KMS-11 (cell line): ENCODE results near the gene ITGA11.

Experiments
- H2AFZ ChIP-seq: fragments of 200-600 bp; sonication (generic); 2 replicates; pipeline ENCODE4 v1.6.1; 2016; ENCODE audit warnings: antibody characterized with exemption, mixed run types, low read depth
- H3K27ac ChIP-seq: fragments of 200-600 bp; sonication (generic); 2 replicates; pipeline ENCODE4 v1.6.1; 2016; ENCODE audit warnings: mild to moderate bottlenecking, mixed run types
- H3K27me3 ChIP-seq: fragments of 200-600 bp; sonication (generic); 2 replicates; pipeline ENCODE4 v1.6.1; 2017; ENCODE audit warnings: mild to moderate bottlenecking, low read depth, mixed run types, moderate library complexity; ENCODE audit not compliant: insufficient read depth
- H3K36me3 ChIP-seq: fragments of 200-600 bp; sonication (generic); 2 replicates; pipeline ENCODE4 v1.6.1; 2017; ENCODE audit warnings: mild to moderate bottlenecking, mixed run types; ENCODE audit not compliant: insufficient read depth
- H3K4me1 ChIP-seq: fragments of 200-600 bp; sonication (generic); 2 replicates; pipeline ENCODE4 v1.6.1; 2016; ENCODE audit warnings: mild to moderate bottlenecking, low read depth, mixed run types; ENCODE audit not compliant: poor library complexity, severe bottlenecking
- H3K4me2 ChIP-seq: fragments of 200-600 bp; sonication (generic); 2 replicates; pipeline ENCODE4 v1.7.0; 2016; ENCODE audit warnings: mild to moderate bottlenecking, mixed run types
- H3K4me3 ChIP-seq: fragments of 200-600 bp; sonication (generic); IDR thresholded peaks from 2 replicates; pipeline ENCODE4 v1.6.1; 2017; ENCODE audit warnings: low read depth, low read length, mixed read lengths; ENCODE audit not compliant: insufficient read depth
- H3K79me2 ChIP-seq: fragments of 200-600 bp; sonication (generic); 2 replicates; pipeline ENCODE4 v1.6.1; 2016; ENCODE audit warnings: low read depth, mixed run types; ENCODE audit not compliant: insufficient read depth
- H3K9ac ChIP-seq: fragments of 200-600 bp; sonication (generic); 2 replicates; pipeline ENCODE4 v1.6.1; 2016; ENCODE audit warnings: mild to moderate bottlenecking, mixed run types
- H4K20me1 ChIP-seq: fragments of 200-600 bp; sonication (generic); 2 replicates; pipeline ENCODE4 v1.6.1; 2016; ENCODE audit warnings: mild to moderate bottlenecking, mixed run types; ENCODE audit not compliant: insufficient read depth
- TF ChIP-seq, protein P1 (sequence below): fragments of 200-600 bp; sonication (generic); conservative IDR thresholded peaks from 2 replicates; pipeline ENCODE4 v1.6.1; 2017; ENCODE audit warnings: low read depth, mild to moderate bottlenecking, antibody characterized with exemption, low read length, moderate library complexity, mixed read lengths

Gene ITGA11

DNA sequence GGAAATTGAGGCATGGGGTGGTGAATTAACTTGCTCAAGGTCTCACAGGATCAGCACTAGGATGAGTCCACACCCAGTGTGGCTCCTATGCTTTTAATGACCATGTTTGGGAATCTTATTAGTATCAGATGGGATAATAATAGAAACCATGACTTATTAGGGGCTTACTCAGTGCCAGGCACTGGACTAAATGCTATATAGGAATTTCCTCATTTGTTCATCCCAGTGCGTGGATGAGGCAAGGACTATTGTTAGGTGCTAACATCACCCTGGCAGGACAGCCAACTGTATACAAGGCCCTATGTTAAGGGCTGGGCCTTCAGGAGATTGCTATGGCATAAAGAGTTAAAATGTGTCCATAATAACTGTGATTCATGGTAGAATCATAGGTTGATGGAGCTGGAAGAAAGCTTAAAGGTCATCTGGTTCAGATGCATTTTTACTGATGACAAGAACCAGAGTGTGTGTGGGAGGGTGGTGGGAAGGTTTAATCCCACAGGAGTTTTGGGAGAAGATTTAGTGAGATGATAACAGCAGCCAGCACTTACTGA lies 159.2 kb downstream of the ITGA11 start:
- TF ChIP-seq, protein P1, sequence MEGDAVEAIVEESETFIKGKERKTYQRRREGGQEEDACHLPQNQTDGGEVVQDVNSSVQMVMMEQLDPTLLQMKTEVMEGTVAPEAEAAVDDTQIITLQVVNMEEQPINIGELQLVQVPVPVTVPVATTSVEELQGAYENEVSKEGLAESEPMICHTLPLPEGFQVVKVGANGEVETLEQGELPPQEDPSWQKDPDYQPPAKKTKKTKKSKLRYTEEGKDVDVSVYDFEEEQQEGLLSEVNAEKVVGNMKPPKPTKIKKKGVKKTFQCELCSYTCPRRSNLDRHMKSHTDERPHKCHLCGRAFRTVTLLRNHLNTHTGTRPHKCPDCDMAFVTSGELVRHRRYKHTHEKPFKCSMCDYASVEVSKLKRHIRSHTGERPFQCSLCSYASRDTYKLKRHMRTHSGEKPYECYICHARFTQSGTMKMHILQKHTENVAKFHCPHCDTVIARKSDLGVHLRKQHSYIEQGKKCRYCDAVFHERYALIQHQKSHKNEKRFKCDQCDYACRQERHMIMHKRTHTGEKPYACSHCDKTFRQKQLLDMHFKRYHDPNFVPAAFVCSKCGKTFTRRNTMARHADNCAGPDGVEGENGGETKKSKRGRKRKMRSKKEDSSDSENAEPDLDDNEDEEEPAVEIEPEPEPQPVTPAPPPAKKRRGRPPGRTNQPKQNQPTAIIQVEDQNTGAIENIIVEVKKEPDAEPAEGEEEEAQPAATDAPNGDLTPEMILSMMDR: no peak
- Histone ChIP-seq H3K79me2 (no peaks in the 10 kb centered on the region), H4K20me1 (no peaks in the 10 kb centered on the region), H3K27ac (no peak overlapping the region), H2AFZ (no peak overlapping the region), H3K4me1 (peaks cover 9% of the 10 kb centered on the region), H3K4me2 (no peak overlapping the region), H3K27me3 (no peaks in the 10 kb centered on the region), H3K36me3 (no peaks in the 10 kb centered on the region), H3K4me3 (no peak overlapping the region), H3K9ac (no peak overlapping the region)

DNA sequence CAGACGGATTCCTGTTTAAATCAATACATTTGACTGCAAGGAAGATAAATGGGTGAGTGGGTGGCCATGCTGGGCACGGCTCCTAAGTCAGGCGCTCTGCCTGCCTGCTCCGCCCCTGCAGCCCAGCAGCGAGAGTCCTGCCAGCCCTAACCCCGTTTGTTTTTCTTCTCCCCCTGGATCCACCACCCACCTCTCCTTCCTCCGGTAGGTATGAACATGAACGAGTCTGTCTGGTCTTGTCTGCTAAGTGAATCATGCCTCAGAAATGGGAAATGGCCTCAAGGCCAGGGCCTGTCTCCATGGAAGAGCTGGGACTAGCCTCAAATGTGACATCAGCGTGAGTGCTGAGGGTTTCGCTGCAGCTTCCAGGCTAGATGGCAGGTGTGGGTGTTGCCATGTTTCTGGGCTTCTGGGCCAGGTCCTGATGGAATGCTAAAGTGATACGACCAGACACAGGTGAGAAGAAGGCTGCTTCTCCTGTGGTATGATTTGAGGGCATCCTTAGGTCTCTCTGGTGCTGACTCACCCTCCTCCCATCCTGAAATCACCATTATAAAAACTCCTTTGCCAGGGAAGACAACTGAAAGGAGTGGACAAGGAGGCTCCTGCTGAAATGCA lies 160.0 kb downstream of the ITGA11 start:
- Histone ChIP-seq H3K36me3 (no peaks in the 10 kb centered on the region), H2AFZ (no peak overlapping the region), H3K9ac (no peak overlapping the region), H3K4me3 (no peak overlapping the region), H3K4me2 (no peak overlapping the region), H3K27me3 (no peaks in the 10 kb centered on the region), H3K27ac (no peak overlapping the region), H3K4me1 (peaks cover 6% of the 10 kb centered on the region), H4K20me1 (no peaks in the 10 kb centered on the region), H3K79me2 (no peaks in the 10 kb centered on the region)
- TF ChIP-seq, protein P1: no peak

DNA sequence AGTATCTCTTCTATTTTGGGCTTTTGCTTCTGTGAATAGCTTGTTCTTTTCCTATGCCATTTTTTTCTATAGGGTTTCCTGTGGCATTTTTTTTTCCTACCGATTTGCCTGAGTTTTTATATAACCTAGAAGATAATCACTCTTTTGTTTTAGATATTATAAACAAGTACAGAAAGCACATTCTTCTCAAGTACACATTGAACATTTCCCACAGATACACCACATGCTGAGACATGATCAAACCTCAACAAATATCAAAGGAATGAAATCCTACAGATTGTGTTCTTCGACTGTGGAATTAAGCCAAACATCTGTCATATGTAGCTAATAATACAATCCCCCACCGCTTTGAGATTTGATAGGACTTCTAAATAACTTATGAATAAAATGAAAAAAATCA lies 163.6 kb downstream of the ITGA11 start:
- H3K9ac ChIP-seq: no peak overlapping the region
- no peaks in the 10 kb centered on the region for H4K20me1 ChIP-seq
- no peaks in the 10 kb centered on the region for H3K79me2 ChIP-seq
- H3K4me1 ChIP-seq: no peaks in the 10 kb centered on the region
- no peak overlapping the region for H3K4me2 ChIP-seq
- TF ChIP-seq, protein P1: no peak
- no peak overlapping the region for H3K4me3 ChIP-seq
- H3K36me3 ChIP-seq: no peaks in the 10 kb centered on the region; the same call in 1 of the 2 replicates
- H2AFZ ChIP-seq: no peak overlapping the region
- H3K27ac ChIP-seq: no peak overlapping the region
- no peaks in the 10 kb centered on the region for H3K27me3 ChIP-seq

DNA sequence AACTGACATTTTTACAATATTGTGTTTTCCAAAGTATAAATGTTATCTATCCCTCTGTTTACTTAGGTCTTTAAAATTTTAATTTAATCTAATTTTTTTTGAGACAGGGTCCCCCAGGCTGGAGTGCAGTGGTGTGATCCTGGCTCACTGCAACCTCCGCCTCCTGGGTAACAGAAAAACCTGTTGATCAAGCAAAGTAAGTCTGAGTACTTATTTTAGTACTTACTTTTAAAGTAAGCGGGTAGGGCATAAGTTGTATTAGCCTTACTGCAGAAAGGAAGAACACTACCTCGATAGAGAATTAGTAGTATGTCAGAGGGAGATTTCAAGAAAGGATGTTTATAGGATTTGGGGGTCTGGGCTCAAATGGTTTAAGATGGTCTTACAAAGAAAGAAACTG lies 166.3 kb downstream of the ITGA11 start:
- Histone ChIP-seq H2AFZ (no peak overlapping the region), H3K36me3 (no peaks in the 10 kb centered on the region; the same call in 1 of the 2 replicates), H3K79me2 (no peaks in the 10 kb centered on the region), H3K4me2 (no peak overlapping the region), H3K4me1 (no peaks in the 10 kb centered on the region), H4K20me1 (no peaks in the 10 kb centered on the region), H3K27ac (no peak overlapping the region), H3K9ac (no peak overlapping the region), H3K4me3 (no peak overlapping the region), H3K27me3 (no peaks in the 10 kb centered on the region)
- TF ChIP-seq, protein P1: no peak
